ENCODE data around the gene SLC30A10. TPM values are rescaled to one million over a fixed set of nuclear protein-coding genes. Genes with fewer than 3 reads are reported as not detected.

The SLC30A10 gene
- total and polyA plus RNA-seq, 7 experiments from 2014 or later: not detected

GRCh38 chr1:219928791-219929118 is 398 bp upstream of the SLC30A10 start:
- H3K27ac Mint-ChIP-seq: no peak overlapping the region
- intact Hi-C loops (cut with micrococcal nuclease): no loop called here

GRCh38 chr1:219927298-219927955 is 930 bp downstream of the SLC30A10 start:
- Mint-ChIP-seq H3K36me3 (no peaks in the 10 kb centered on the region), H3K27ac (no peak overlapping the region), H3K4me1 (peaks cover 7 to 15% (median 14%) of the 10 kb centered on the region in 7 donors), H3K9me3 (no peaks in the 10 kb centered on the region), H3K4me3 (peak overlapping the region in 9 of 10 donors; percentile 58 to 83 (median 75)), H3K27me3 (peaks cover 41 to 58% (median 45%) of the 10 kb centered on the region in 5 donors)
- Histone ChIP-seq H3K27ac (ENCODE audit: low read depth, low read length) (no peak overlapping the region), H3K36me3 (ENCODE audit: control insufficient read depth in 2 of 3, insufficient read depth in 3 of 3, low read length in 3 of 3) (no peaks in the 10 kb centered on the region), H3K27me3 (ENCODE audit: control insufficient read depth in 2 of 2, insufficient read depth in 2 of 2, low read length in 2 of 2) (no peaks in the 10 kb centered on the region), H3K4me1 (ENCODE audit: control insufficient read depth in 2 of 2, insufficient read depth in 2 of 2, low read length in 2 of 2) (no peaks in the 10 kb centered on the region), H3K9me3 (ENCODE audit: control insufficient read depth in 2 of 3, low read length in 3 of 3) (no peaks in the 10 kb centered on the region), H3K4me3 (ENCODE audit: low read length) (no peak overlapping the region)
- intact Hi-C loops (cut with micrococcal nuclease): no loop called here
- POLR2A ChIA-PET: no interaction called here
- CTCF ChIA-PET: no interaction called here
- DNase-seq (no peak), ATAC-seq (no peak)

More at GRCh38 chr1:219928791-219929118, 398 bp upstream of the SLC30A10 start:
- POLR2A ChIA-PET: no interaction called here
- Histone ChIP-seq H3K9me3 (ENCODE audit: control insufficient read depth in 2 of 3, low read length in 3 of 3) (no peaks in the 10 kb centered on the region), H3K4me1 (ENCODE audit: control insufficient read depth in 2 of 2, insufficient read depth in 2 of 2, low read length in 2 of 2) (no peaks in the 10 kb centered on the region), H3K27me3 (ENCODE audit: control insufficient read depth in 2 of 2, insufficient read depth in 2 of 2, low read length in 2 of 2) (no peaks in the 10 kb centered on the region), H3K4me3 (ENCODE audit: low read length) (no peak overlapping the region), H3K27ac (ENCODE audit: low read depth, low read length) (no peak overlapping the region), H3K36me3 (ENCODE audit: control insufficient read depth in 2 of 3, insufficient read depth in 3 of 3, low read length in 3 of 3) (no peaks in the 10 kb centered on the region)
- Mint-ChIP-seq H3K4me1 (peaks cover 7 to 15% (median 14%) of the 10 kb centered on the region in 7 donors), H3K9me3 (no peaks in the 10 kb centered on the region), H3K4me3 (peak overlapping the region in 8 of 10 donors; percentile 8 to 83 (median 53)), H3K36me3 (no peaks in the 10 kb centered on the region), H3K27me3 (peaks cover 41 to 55% (median 49%) of the 10 kb centered on the region in 5 donors)
- DNase-seq (no peak), ATAC-seq (no peak)
- CTCF ChIA-PET: no interaction called here

DNA sequence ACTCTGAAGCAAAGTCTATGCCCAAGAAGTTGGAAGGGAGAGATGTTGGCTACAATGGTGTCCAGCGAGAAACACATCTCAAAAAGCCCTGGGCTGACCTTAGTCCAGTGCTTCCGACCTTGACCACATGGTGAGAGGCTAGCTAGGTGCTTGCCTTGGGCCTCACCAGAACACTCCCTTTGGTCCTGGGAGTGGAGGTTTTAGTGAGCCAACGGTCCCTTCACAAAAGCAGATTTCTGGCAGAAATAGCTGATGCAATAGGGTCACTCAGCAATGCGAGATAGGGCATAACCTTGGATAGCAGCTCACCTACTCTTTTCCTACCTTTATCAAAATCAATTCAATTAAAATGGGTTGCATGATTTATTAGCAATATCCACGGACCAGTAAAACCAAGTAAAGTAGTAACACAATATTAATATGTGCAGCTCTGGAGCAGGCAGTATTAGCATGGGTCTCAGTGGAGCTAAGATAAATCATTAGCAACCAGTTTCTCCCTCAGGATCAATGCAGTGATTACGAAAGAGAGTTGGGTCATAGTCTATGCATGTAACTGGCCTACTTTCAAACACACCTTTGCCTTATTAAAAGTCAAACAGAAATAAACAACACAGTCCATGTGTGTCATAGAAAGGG is 1.9 kb downstream of the SLC30A10 start:
- no peaks in the 10 kb centered on the region for H3K9me3 Mint-ChIP-seq

DNA sequence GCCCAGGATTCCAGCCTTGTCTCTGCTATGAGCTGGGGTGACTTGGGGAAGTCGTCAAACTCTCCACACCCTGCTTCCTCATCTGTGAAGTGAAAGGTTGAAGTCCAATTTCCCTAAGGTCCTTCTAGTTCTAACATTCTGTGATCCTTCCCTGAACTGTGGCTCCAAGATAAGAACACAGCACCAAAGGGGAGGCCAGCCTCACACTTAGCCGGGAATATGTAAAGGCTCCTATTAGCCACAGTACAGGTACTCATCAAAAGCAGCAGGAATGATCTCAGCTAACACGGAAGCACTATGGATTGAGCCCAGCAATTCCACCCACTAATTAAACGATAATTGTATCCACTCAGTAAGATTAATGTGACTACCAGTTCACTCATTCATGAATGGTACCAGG is 4.0 kb downstream of the SLC30A10 start:
- Histone ChIP-seq H3K36me3 (ENCODE audit: control insufficient read depth in 2 of 3, insufficient read depth in 3 of 3, low read length in 3 of 3) (no peaks in the 10 kb centered on the region), H3K27ac (ENCODE audit: low read depth, low read length) (no peak overlapping the region), H3K27me3 (ENCODE audit: control insufficient read depth in 2 of 2, insufficient read depth in 2 of 2, low read length in 2 of 2) (no peaks in the 10 kb centered on the region), H3K9me3 (ENCODE audit: control insufficient read depth in 2 of 3, low read length in 3 of 3) (no peaks in the 10 kb centered on the region), H3K4me1 (ENCODE audit: control insufficient read depth in 2 of 2, insufficient read depth in 2 of 2, low read length in 2 of 2) (no peaks in the 10 kb centered on the region), H3K4me3 (ENCODE audit: low read length) (no peak overlapping the region)
- ATAC-seq: no peak
- H3K4me3 Mint-ChIP-seq: no peak overlapping the region
- no peaks in the 10 kb centered on the region for H3K9me3 Mint-ChIP-seq
- CTCF ChIA-PET: no interaction called here
- intact Hi-C loops (cut with micrococcal nuclease): no loop called here
- H3K36me3 Mint-ChIP-seq: no peaks in the 10 kb centered on the region
- peaks cover 7 to 15% (median 14%) of the 10 kb centered on the region in 7 donors for H3K4me1 Mint-ChIP-seq
- no peak overlapping the region for H3K27ac Mint-ChIP-seq
- H3K27me3 Mint-ChIP-seq: peaks cover 26 to 50% (median 33%) of the 10 kb centered on the region in 5 donors
- POLR2A ChIA-PET: no interaction called here
- DNase-seq: no peak

More for the DNA sequence above, 1.9 kb downstream of the SLC30A10 start:
- POLR2A ChIA-PET: no interaction called here
- DNase-seq (no peak), ATAC-seq (no peak)
- no peak overlapping the region for H3K27ac Mint-ChIP-seq
- intact Hi-C loops (cut with micrococcal nuclease): no loop called here
- CTCF ChIA-PET: no interaction called here
- H3K9me3 ChIP-seq (ENCODE audit: control insufficient read depth in 2 of 3, low read length in 3 of 3): no peaks in the 10 kb centered on the region
- no peaks in the 10 kb centered on the region for H3K36me3 ChIP-seq (ENCODE audit: control insufficient read depth in 2 of 3, insufficient read depth in 3 of 3, low read length in 3 of 3)
- no peaks in the 10 kb centered on the region for H3K4me1 ChIP-seq (ENCODE audit: control insufficient read depth in 2 of 2, insufficient read depth in 2 of 2, low read length in 2 of 2)
- H3K27ac ChIP-seq (ENCODE audit: low read depth, low read length): no peak overlapping the region
- H3K27me3 ChIP-seq (ENCODE audit: control insufficient read depth in 2 of 2, insufficient read depth in 2 of 2, low read length in 2 of 2): no peaks in the 10 kb centered on the region
- peaks cover 7 to 15% (median 14%) of the 10 kb centered on the region in 7 donors for H3K4me1 Mint-ChIP-seq
- H3K4me3 Mint-ChIP-seq: peak overlapping the region in 3 of 10 donors; percentile 11 to 74 (median 26)
- peaks cover 41 to 58% (median 45%) of the 10 kb centered on the region in 5 donors for H3K27me3 Mint-ChIP-seq
- no peak overlapping the region for H3K4me3 ChIP-seq (ENCODE audit: low read length)
- H3K36me3 Mint-ChIP-seq: no peaks in the 10 kb centered on the region

DNA sequence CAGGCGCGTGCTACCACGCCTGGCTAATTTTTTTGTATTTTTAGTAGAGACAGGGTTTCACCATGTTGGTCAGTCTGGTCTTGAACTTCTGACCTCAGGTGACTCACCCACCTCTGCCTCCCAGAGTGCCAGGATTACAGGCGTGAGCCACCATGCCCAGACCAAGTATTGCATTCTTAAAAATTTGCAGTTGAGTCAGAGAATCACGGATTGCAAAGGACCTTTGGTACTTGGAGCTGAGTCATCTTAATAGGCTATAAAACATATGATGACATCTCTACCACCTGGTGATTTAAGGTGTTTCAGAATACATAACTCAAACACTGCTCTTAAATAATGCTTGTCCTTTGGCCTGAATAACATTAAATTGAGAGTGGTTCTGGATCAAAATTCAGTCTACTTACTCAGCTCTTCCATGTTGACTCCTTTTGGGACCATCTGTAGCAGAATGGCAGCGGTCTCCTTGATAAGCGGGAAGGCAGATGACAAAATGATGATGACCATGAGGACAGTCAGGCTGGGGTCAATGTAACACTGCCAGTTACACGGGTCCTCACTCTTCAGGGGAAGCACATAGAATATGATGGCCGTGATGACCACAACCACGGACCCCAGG is 10.4 kb downstream of the SLC30A10 start:
- Histone ChIP-seq H3K4me1 (ENCODE audit: control insufficient read depth in 2 of 2, insufficient read depth in 2 of 2, low read length in 2 of 2) (no peaks in the 10 kb centered on the region), H3K36me3 (ENCODE audit: control insufficient read depth in 2 of 3, insufficient read depth in 3 of 3, low read length in 3 of 3) (no peaks in the 10 kb centered on the region), H3K9me3 (ENCODE audit: control insufficient read depth in 2 of 3, low read length in 3 of 3) (no peaks in the 10 kb centered on the region), H3K27ac (ENCODE audit: low read depth, low read length) (no peak overlapping the region), H3K4me3 (ENCODE audit: low read length) (no peak overlapping the region), H3K27me3 (ENCODE audit: control insufficient read depth in 2 of 2, insufficient read depth in 2 of 2, low read length in 2 of 2) (no peaks in the 10 kb centered on the region)
- H3K4me1 Mint-ChIP-seq: no peaks in the 10 kb centered on the region
- DNase-seq (no peak), ATAC-seq (no peak)
- no peak overlapping the region for H3K27ac Mint-ChIP-seq
- intact Hi-C loops (cut with micrococcal nuclease): no loop called here
- no peak overlapping the region for H3K4me3 Mint-ChIP-seq
- H3K9me3 Mint-ChIP-seq: peaks cover 0 to 3% (median 0%) of the 10 kb centered on the region in 11 donors
- peaks cover 0 to 31% (median 4%) of the 10 kb centered on the region in 5 donors for H3K27me3 Mint-ChIP-seq
- H3K36me3 Mint-ChIP-seq: no peaks in the 10 kb centered on the region
- POLR2A ChIA-PET: no interaction called here
- CTCF ChIA-PET: no interaction called here

DNA sequence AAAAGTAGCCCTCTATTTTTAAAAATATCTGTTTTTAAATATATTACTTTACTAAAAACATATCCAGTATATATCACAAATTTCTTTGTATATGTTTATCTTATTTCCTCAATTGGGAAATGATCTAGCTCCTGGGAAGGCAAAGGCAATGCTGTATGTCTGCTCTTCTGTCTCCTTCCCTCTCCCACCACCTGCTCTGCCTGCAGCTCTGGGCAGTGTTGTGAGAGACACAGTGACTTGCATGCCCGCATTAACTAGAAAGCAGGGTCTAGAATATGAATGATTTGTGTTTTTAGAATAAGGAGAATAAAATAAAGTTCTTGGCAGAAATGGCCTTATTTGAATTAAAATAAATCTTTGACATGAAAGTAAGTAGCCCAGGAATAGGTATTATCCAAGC is 11.1 kb downstream of the SLC30A10 start:
- peaks cover 0 to 25% (median 3%) of the 10 kb centered on the region in 5 donors for H3K27me3 Mint-ChIP-seq
- H3K4me3 Mint-ChIP-seq: no peak overlapping the region
- Histone ChIP-seq H3K36me3 (ENCODE audit: control insufficient read depth in 2 of 3, insufficient read depth in 3 of 3, low read length in 3 of 3) (no peaks in the 10 kb centered on the region), H3K9me3 (ENCODE audit: control insufficient read depth in 2 of 3, low read length in 3 of 3) (no peaks in the 10 kb centered on the region), H3K4me3 (ENCODE audit: low read length) (no peak overlapping the region), H3K4me1 (ENCODE audit: control insufficient read depth in 2 of 2, insufficient read depth in 2 of 2, low read length in 2 of 2) (no peaks in the 10 kb centered on the region), H3K27me3 (ENCODE audit: control insufficient read depth in 2 of 2, insufficient read depth in 2 of 2, low read length in 2 of 2) (no peaks in the 10 kb centered on the region), H3K27ac (ENCODE audit: low read depth, low read length) (no peak overlapping the region)
- H3K4me1 Mint-ChIP-seq: no peaks in the 10 kb centered on the region
- POLR2A ChIA-PET: no interaction called here
- no peaks in the 10 kb centered on the region for H3K36me3 Mint-ChIP-seq
- H3K9me3 Mint-ChIP-seq: peaks cover 0 to 3% (median 0%) of the 10 kb centered on the region in 11 donors
- intact Hi-C loops (cut with micrococcal nuclease): no loop called here
- CTCF ChIA-PET: no interaction called here
- H3K27ac Mint-ChIP-seq: no peak overlapping the region
- DNase-seq (no peak), ATAC-seq (no peak)

Data from naive thymus-derived CD4-positive, alpha-beta T cell (primary cell).